Fibroblast of lung (primary cell): ENCODE results near the gene WNT10A.

ENCODE experiments used
- EZH2 ChIP-seq: IDR thresholded peaks from 2 replicates; pipeline ENCODE4 v1.5.1; 2012; ENCODE audit warnings: low read length, control low read depth, mild to moderate bottlenecking; ENCODE audit errors: missing control alignments
- TF ChIP-seq, protein P1 (sequence below), 2 donors: IDR thresholded peaks in 1 of 2; conservative IDR thresholded peaks in 1 of 2; 1 replicate in 1 of 2; 2 replicates in 1 of 2; pipeline ENCODE4 v1.5.1; 2011 to 2012; ENCODE audit warnings: low read length in 2 of 2, control low read depth in 1 of 2, inconsistent platforms in 1 of 2, low read depth in 1 of 2, mild to moderate bottlenecking in 1 of 2

DNA sequence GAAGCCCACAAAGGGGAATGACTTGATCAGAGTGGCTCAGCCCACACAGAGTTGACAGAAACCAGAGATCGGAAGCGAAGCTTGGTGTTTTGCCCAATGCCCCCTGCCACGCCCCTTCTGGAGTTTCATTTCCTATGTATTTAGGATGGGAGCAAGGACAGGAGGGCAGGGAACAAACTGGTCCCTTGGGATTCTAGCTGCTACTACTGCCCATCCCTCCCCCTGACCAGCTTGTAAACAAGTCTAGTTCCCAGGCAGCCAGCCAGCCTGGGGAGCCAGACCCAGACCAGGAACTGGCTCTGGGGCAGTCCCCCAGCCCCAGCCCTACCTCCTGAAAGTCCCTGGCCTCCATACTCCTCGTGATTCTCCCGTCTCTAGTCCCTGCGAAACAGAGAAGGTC, 12.8 kb upstream of the WNT10A start:
- TF ChIP-seq, protein P1, sequence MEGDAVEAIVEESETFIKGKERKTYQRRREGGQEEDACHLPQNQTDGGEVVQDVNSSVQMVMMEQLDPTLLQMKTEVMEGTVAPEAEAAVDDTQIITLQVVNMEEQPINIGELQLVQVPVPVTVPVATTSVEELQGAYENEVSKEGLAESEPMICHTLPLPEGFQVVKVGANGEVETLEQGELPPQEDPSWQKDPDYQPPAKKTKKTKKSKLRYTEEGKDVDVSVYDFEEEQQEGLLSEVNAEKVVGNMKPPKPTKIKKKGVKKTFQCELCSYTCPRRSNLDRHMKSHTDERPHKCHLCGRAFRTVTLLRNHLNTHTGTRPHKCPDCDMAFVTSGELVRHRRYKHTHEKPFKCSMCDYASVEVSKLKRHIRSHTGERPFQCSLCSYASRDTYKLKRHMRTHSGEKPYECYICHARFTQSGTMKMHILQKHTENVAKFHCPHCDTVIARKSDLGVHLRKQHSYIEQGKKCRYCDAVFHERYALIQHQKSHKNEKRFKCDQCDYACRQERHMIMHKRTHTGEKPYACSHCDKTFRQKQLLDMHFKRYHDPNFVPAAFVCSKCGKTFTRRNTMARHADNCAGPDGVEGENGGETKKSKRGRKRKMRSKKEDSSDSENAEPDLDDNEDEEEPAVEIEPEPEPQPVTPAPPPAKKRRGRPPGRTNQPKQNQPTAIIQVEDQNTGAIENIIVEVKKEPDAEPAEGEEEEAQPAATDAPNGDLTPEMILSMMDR (conservative IDR thresholded peaks at IDR 0.05 in 1 of 2, IDR thresholded peaks at IDR 0.05 in 1 of 2; ENCODE audit: low read depth in 1 of 2, low read length in 2 of 2), result no peak
- TF ChIP-seq EZH2, result no peak
